ENCODE measurements around the gene CPNE4.

DNA sequence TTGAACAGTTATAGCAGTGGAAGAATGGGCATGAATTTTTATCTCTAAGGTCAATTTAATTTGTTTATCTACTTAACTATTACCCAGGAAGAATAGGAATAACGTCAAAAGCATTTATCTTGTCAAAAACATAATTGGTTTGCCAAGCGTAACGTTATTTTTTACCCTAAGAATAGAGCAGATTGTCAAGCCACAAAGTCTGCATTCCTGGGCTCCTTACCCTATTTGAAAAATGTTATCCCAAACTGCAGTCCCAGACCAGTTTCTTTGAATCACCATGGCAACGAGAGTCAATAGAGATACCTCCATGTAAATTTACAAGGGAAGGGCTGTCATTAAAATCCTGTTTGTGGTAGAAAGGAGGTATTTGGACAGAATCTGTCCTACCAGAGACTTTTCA, 61.1 kb downstream of the CPNE4 start:
- TF ChIP-seq, protein P1, sequence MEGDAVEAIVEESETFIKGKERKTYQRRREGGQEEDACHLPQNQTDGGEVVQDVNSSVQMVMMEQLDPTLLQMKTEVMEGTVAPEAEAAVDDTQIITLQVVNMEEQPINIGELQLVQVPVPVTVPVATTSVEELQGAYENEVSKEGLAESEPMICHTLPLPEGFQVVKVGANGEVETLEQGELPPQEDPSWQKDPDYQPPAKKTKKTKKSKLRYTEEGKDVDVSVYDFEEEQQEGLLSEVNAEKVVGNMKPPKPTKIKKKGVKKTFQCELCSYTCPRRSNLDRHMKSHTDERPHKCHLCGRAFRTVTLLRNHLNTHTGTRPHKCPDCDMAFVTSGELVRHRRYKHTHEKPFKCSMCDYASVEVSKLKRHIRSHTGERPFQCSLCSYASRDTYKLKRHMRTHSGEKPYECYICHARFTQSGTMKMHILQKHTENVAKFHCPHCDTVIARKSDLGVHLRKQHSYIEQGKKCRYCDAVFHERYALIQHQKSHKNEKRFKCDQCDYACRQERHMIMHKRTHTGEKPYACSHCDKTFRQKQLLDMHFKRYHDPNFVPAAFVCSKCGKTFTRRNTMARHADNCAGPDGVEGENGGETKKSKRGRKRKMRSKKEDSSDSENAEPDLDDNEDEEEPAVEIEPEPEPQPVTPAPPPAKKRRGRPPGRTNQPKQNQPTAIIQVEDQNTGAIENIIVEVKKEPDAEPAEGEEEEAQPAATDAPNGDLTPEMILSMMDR (conservative IDR thresholded peaks at IDR 0.05; ENCODE audit: low read depth, low read length): no peak
- TF ChIP-seq EZH2 (IDR thresholded peaks at IDR 0.05; ENCODE audit: borderline replicate concordance, low read depth, low read length, poor library complexity, severe bottlenecking): no peak

All from A673 (cell line).